Measurements from ENCODE around the gene OTX1.
A peak's percentile ranks its signal among the peaks of the same experiment; 100 is the strongest.

OTX1 gene

GRCh38 chr2:63051795-63052333 is 1.2 kb downstream of the OTX1 start:
- H3K9me3 ChIP-seq (ENCODE audit: control insufficient read depth, insufficient read depth, low read length), result no peaks in the 10 kb centered on the region
- no peaks in the 10 kb centered on the region for H3K36me3 ChIP-seq (ENCODE audit: insufficient read depth, low read length)
- H3K9ac ChIP-seq (ENCODE audit: low read depth, low read length), result peak overlapping the region; percentile 25
- peaks cover 14% of the 10 kb centered on the region for H3K4me1 ChIP-seq (ENCODE audit: insufficient read depth, low read length)

- peak overlapping the region; percentile 25 for H3K9ac ChIP-seq (ENCODE audit: low read depth, low read length)
- H3K4me1 ChIP-seq (ENCODE audit: insufficient read depth, low read length), result peaks cover 14% of the 10 kb centered on the region
- H3K36me3 ChIP-seq (ENCODE audit: insufficient read depth, low read length), result no peaks in the 10 kb centered on the region
- H3K9me3 ChIP-seq (ENCODE audit: control insufficient read depth, insufficient read depth, low read length), result no peaks in the 10 kb centered on the region
Observed at GRCh38 chr2:63052411-63053080, 1.9 kb downstream of the OTX1 start.

- Histone ChIP-seq H3K36me3 (ENCODE audit: insufficient read depth, low read length) (no peaks in the 10 kb centered on the region), H3K4me1 (ENCODE audit: insufficient read depth, low read length) (peaks cover 14% of the 10 kb centered on the region), H3K9me3 (ENCODE audit: control insufficient read depth, insufficient read depth, low read length) (no peaks in the 10 kb centered on the region), H3K9ac (ENCODE audit: low read depth, low read length) (peak overlapping the region; percentile 26; the same call in 1 of the 2 replicates)
Observed at GRCh38 chr2:63053081-63053888, 2.7 kb downstream of the OTX1 start.

- H3K9ac ChIP-seq (ENCODE audit: low read depth, low read length), result peak overlapping the region; percentile 26; the same call in 1 of the 2 replicates
- no peaks in the 10 kb centered on the region for H3K9me3 ChIP-seq (ENCODE audit: control insufficient read depth, insufficient read depth, low read length)
- peaks cover 14% of the 10 kb centered on the region for H3K4me1 ChIP-seq (ENCODE audit: insufficient read depth, low read length)
- no peaks in the 10 kb centered on the region for H3K36me3 ChIP-seq (ENCODE audit: insufficient read depth, low read length)
Observed at GRCh38 chr2:63053889-63054602, 3.4 kb downstream of the OTX1 start.

- Histone ChIP-seq H3K36me3 (ENCODE audit: insufficient read depth, low read length) (no peaks in the 10 kb centered on the region), H3K9ac (ENCODE audit: low read depth, low read length) (no peak overlapping the region), H3K4me1 (ENCODE audit: insufficient read depth, low read length) (peaks cover 14% of the 10 kb centered on the region), H3K9me3 (ENCODE audit: control insufficient read depth, insufficient read depth, low read length) (no peaks in the 10 kb centered on the region)
Observed at GRCh38 chr2:63054841-63055225, 4.2 kb downstream of the OTX1 start.

GRCh38 chr2:63055226-63056106 is 4.8 kb downstream of the OTX1 start:
- Histone ChIP-seq H3K9me3 (ENCODE audit: control insufficient read depth, insufficient read depth, low read length) (no peaks in the 10 kb centered on the region), H3K36me3 (ENCODE audit: insufficient read depth, low read length) (no peaks in the 10 kb centered on the region), H3K9ac (ENCODE audit: low read depth, low read length) (peak overlapping the region; percentile 38; the same call in 1 of the 2 replicates), H3K4me1 (ENCODE audit: insufficient read depth, low read length) (peaks cover 14% of the 10 kb centered on the region)

- no peaks in the 10 kb centered on the region for H3K36me3 ChIP-seq (ENCODE audit: insufficient read depth, low read length)
- peak overlapping the region; percentile 26; the same call in 1 of the 2 replicates for H3K9ac ChIP-seq (ENCODE audit: low read depth, low read length)
- no peaks in the 10 kb centered on the region for H3K9me3 ChIP-seq (ENCODE audit: control insufficient read depth, insufficient read depth, low read length)
- peaks cover 14% of the 10 kb centered on the region for H3K4me1 ChIP-seq (ENCODE audit: insufficient read depth, low read length)
Observed at GRCh38 chr2:63056107-63057050, 5.7 kb downstream of the OTX1 start.

GRCh38 chr2:63057249-63058143 is 6.9 kb downstream of the OTX1 start:
- peaks cover 12% of the 10 kb centered on the region for H3K4me1 ChIP-seq (ENCODE audit: insufficient read depth, low read length)
- no peaks in the 10 kb centered on the region for H3K9me3 ChIP-seq (ENCODE audit: control insufficient read depth, insufficient read depth, low read length)
- H3K9ac ChIP-seq (ENCODE audit: low read depth, low read length), result peak overlapping the region; percentile 17; the same call in 1 of the 2 replicates
- no peaks in the 10 kb centered on the region for H3K36me3 ChIP-seq (ENCODE audit: insufficient read depth, low read length)

- Histone ChIP-seq H3K9me3 (ENCODE audit: control insufficient read depth, insufficient read depth, low read length) (no peaks in the 10 kb centered on the region), H3K4me1 (ENCODE audit: insufficient read depth, low read length) (peaks cover 9% of the 10 kb centered on the region), H3K9ac (ENCODE audit: low read depth, low read length) (peak overlapping the region; percentile 17; the same call in 1 of the 2 replicates), H3K36me3 (ENCODE audit: insufficient read depth, low read length) (no peaks in the 10 kb centered on the region)
Observed at GRCh38 chr2:63058144-63058920, 7.7 kb downstream of the OTX1 start.

GRCh38 chr2:63058921-63059792 is 8.5 kb downstream of the OTX1 start:
- Histone ChIP-seq H3K9me3 (ENCODE audit: control insufficient read depth, insufficient read depth, low read length) (no peaks in the 10 kb centered on the region), H3K9ac (ENCODE audit: low read depth, low read length) (peak overlapping the region; percentile 23; the same call in 1 of the 2 replicates), H3K4me1 (ENCODE audit: insufficient read depth, low read length) (peaks cover 9% of the 10 kb centered on the region), H3K36me3 (ENCODE audit: insufficient read depth, low read length) (no peaks in the 10 kb centered on the region)

Data from ES-I3 (cell line).